Measurements from ENCODE around the gene CPA3.
A peak's percentile ranks its signal among the peaks of the same experiment; 100 is the strongest.

CPA3 gene

DNA sequence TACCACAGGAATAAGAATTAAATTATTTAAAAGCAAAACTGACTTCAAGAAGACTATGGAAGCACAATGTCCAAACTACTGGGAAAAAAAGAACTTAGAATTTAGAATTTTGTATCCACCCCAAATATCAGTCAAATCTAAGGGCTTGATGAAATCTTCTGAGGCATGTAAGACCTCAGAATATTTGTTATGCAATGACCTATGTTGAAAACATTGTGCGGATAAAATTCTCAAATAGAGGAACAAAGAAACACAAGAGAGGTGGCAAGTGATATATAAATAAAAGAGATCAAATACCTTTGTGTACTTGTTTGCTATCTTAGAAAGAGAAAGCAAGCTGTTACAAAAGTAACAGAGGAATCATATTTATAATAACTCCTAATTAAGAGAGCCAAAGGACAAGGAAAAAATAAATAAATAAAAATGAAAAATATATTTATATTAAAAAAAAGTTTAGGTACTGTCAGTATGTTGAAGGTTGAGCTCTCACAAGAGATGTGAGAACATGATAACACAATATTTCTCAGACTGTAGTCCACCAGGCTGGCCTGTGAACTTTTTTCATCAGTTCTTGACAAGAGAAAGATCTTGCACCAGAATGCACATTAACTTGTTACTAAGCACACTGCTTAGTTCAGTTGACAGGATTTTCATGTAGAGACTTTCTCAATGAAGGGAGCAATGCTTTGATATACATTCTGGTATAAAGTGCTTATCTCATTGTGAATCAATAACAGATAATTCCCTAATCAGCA, 50.0 kb downstream of the CPA3 start:
- DNase-seq (ENCODE audit: insufficient read length, low spot score) (no peak), FAIRE-seq (no peak)
- no peak for TF ChIP-seq POLR2A (IDR thresholded peaks at IDR 0.05; ENCODE audit: low read depth, low read length)

GRCh38 chr3:148916132-148916531, 51.0 kb downstream of the CPA3 start:
- no peak for DNase-seq (ENCODE audit: insufficient read length, low spot score)
- FAIRE-seq = no peak
- TF ChIP-seq POLR2A (IDR thresholded peaks at IDR 0.05; ENCODE audit: low read depth, low read length) = no peak

GRCh38 chr3:148922467-148922866, 57.4 kb downstream of the CPA3 start:
- DNase-seq (ENCODE audit: insufficient read length, low spot score) (no peak), FAIRE-seq (no peak)
- TF ChIP-seq POLR2A (IDR thresholded peaks at IDR 0.05; ENCODE audit: low read depth, low read length) = no peak

DNA sequence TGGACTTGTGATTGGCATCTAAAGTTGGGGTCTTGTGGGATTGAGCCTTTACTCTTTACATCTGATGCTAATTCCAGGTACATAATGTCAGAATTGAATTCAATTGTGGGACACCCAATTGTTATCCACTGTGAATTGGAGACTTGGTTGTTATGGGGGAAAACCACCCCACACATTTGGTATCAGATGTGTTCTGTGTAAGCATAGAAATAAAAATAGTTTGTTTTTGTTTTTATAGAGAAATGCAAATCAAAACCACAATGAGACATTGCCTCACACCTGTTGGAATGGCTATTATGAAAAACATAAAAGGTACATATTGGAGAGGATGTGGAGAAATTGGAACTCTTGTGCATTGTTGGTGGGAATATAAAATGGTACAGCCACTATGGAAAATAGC, 58.5 kb downstream of the CPA3 start:
- TF ChIP-seq POLR2A (IDR thresholded peaks at IDR 0.05; ENCODE audit: low read depth, low read length) = no peak
- DNase-seq (ENCODE audit: insufficient read length, low spot score) (no peak), FAIRE-seq (no peak)

DNA sequence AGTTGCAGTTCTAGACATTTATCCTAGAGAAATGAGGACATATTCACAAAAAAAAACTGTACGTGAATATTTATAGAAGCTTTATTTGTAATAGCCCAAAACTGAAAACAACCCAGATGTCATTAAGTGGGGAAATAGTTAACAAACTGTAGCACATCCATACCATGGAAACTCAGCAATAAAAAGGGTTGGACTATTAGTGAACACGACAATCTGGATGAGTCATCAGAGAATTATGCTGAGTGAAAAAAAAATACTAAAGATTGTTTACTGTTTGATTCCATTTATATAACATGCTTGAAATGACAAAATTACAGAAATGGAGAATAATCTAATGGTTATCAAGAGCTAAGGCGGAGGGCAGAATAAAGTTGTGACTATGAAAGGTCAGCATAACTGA, 59.5 kb downstream of the CPA3 start:
- FAIRE-seq (peak; percentile 69), DNase-seq (ENCODE audit: insufficient read length, low spot score) (no peak)
- no peak for TF ChIP-seq POLR2A (IDR thresholded peaks at IDR 0.05; ENCODE audit: low read depth, low read length)

- no peak for TF ChIP-seq POLR2A (IDR thresholded peaks at IDR 0.05; ENCODE audit: low read depth, low read length)
- FAIRE-seq (no peak), DNase-seq (ENCODE audit: insufficient read length, low spot score) (no peak)
These were observed 60.7 kb downstream of the CPA3 start for GRCh38 chr3:148925845-148926244.

GRCh38 chr3:148930752-148931151, 65.7 kb downstream of the CPA3 start:
- DNase-seq (ENCODE audit: insufficient read length, low spot score) (peak; percentile 11), FAIRE-seq (peak; percentile 74)
- no peak for TF ChIP-seq POLR2A (IDR thresholded peaks at IDR 0.05; ENCODE audit: low read depth, low read length)

DNA sequence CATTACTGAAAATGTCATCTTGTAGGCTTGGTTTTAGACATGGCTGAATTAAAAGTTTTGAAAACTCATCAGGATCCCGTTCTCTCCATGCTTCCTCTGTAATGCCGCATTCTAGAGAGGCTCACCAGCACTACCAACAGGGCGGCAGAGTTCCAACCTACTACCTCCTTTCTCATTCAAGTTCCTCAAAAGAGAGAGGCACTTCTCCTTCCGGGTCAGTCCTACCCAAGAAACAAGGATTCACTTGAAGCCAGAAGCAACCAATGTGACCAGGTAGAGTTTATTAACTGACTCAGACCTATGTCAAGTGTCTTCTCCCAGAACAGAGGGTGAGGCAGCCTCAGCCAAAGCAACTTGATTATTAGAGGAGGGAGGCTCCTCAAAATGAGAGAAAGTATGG, 66.5 kb downstream of the CPA3 start:
- no peak for TF ChIP-seq POLR2A (IDR thresholded peaks at IDR 0.05; ENCODE audit: low read depth, low read length)
- FAIRE-seq (no peak), DNase-seq (ENCODE audit: insufficient read length, low spot score) (no peak)

DNA sequence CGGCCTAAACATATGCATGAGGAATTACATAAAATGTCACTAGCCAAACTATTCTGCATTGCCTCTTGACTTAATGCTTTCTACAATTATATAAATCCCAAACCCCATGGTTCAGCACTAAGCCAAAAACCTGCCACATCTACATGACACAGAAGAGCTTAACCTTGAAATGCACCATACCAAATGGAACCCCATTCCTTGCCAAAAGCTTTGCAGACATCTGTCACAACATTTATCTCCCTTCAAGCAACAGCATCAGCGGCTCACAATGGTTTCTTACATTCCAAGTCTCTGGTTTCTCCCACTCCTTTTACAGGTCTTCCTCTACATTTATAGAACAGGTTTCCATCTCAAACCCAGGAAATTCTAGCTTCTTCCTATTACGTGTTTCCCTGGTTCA, 67.9 kb downstream of the CPA3 start:
- FAIRE-seq = no peak
- no peak for DNase-seq (ENCODE audit: insufficient read length, low spot score)
- TF ChIP-seq POLR2A (IDR thresholded peaks at IDR 0.05; ENCODE audit: low read depth, low read length) = no peak

GRCh38 chr3:148937467-148938255, 72.6 kb downstream of the CPA3 start:
- TF ChIP-seq POLR2A (IDR thresholded peaks at IDR 0.05; ENCODE audit: low read depth, low read length) = no peak
- DNase-seq (ENCODE audit: insufficient read length, low spot score) = no peak
- no peak for FAIRE-seq

DNA sequence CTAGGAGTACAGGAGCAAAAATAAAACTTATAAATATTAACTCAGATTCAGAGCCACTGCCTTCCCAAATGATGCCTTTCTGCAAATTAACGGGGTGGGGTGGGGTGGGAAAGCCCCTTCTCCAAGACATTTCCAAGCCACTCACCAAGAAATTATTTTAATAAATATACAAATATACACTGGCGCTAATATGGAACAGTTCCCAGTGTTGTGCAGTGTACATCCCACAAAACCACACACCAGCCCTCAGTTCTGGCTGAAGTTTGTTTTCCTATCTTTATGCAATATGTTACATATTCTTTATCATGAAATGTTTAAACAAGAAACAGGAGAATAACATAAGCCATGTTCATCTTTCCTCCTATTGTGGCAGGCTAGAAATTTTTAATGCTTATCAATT, 73.2 kb downstream of the CPA3 start:
- DNase-seq (ENCODE audit: insufficient read length, low spot score) = no peak
- no peak for TF ChIP-seq POLR2A (IDR thresholded peaks at IDR 0.05; ENCODE audit: low read depth, low read length)
- no peak for FAIRE-seq

GRCh38 chr3:148938936-148939335, 73.8 kb downstream of the CPA3 start:
- FAIRE-seq (no peak), DNase-seq (ENCODE audit: insufficient read length, low spot score) (no peak)
- TF ChIP-seq POLR2A (IDR thresholded peaks at IDR 0.05; ENCODE audit: low read depth, low read length) = no peak

DNA sequence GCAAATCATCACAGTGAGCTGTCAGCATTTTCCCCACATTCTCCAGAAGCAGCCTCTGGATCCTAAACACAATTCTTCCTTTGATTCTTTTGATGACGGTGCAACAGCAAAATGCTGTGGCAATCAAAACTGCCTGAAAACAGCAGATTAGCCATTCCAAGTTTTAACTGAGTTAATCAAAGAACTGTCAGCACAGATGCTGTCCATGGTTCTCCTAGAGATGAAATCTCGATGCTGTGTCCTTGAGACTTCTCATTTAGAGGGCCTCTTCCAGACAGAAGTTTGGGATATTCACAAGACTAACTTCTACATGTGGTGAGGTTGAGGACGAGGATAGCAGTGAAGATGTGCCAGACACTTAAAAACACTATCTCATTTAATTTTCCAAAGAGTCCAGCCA, 75.9 kb downstream of the CPA3 start:
- TF ChIP-seq POLR2A (IDR thresholded peaks at IDR 0.05; ENCODE audit: low read depth, low read length) = no peak
- DNase-seq (ENCODE audit: insufficient read length, low spot score) (no peak), FAIRE-seq (no peak)

DNA sequence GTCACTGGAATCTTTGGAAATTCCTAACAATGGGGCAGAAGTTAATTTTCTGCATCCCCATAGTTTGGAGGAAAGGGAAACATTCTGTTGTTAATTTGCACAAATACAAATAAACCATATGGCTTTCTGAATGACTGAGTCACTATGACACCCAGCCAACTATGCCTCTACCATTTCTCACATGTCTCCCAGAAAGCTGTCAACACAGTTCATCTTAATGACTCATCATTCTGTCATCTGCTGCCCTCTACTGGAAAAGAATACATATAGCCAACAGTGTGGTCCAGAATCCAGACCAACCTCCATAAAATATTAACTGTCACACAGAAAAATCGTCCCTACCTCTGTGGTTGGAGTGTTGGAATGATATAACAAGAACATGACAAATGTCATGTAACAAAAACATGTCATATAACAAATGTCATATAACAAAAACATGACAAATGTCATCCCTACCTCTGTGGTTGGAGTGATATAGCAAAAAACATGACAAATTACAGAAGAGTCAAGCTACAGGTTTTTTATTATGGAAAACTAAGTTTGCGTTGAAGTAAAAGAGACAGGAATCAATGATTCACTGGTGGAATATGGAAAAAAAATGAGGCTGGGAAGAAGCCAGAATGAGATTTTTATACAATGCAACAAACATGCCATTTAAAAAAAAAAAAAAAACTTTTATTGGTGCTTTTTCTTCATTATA, 78.6 kb downstream of the CPA3 start:
- DNase-seq (ENCODE audit: insufficient read length, low spot score) = peak; percentile 43
- peak; percentile 95 for FAIRE-seq
- no peak for TF ChIP-seq POLR2A (IDR thresholded peaks at IDR 0.05; ENCODE audit: low read depth, low read length)

Measured in H54 (cell line).